ENCODE data around the gene ALK.

ALK gene

GRCh38 chr2:29495068-29495467 lies 426.3 kb downstream of the ALK start:
- 0 out of 2 replicates have a peak, but pooled peaks cover 3% of the 10 kb centered on the region for H3K27me3 ChIP-seq (ENCODE audit: low read depth, low read length)
- no peaks in the 10 kb centered on the region for H3K79me2 ChIP-seq (ENCODE audit: low read length)
- no peak overlapping the region for H2AFZ ChIP-seq (ENCODE audit: low read depth, low read length)
- H3K27ac ChIP-seq (ENCODE audit: low read length) = no peak overlapping the region
- TF ChIP-seq EZH2phosphoT487 (IDR thresholded peaks at IDR 0.05; ENCODE audit: low read depth) = no peak
- no peak for TF ChIP-seq CTCF (IDR thresholded peaks at IDR 0.05; ENCODE audit: low read depth, low read length)
- H3K36me3 ChIP-seq (replicated peaks; ENCODE audit: low read depth, low read length) = no peaks in the 10 kb centered on the region
- H3K4me3 ChIP-seq (ENCODE audit: low read length) = no peak overlapping the region
- no peak overlapping the region for H3K4me2 ChIP-seq (ENCODE audit: low read length)
- H3K9me3 ChIP-seq (ENCODE audit: insufficient read depth, low read length) = no peaks in the 10 kb centered on the region
- H4K20me1 ChIP-seq (ENCODE audit: insufficient read depth, low read length) = no peaks in the 10 kb centered on the region
- H3K4me1 ChIP-seq (ENCODE audit: low read length) = no peaks in the 10 kb centered on the region
- H3K9ac ChIP-seq (ENCODE audit: low read length) = no peak overlapping the region

GRCh38 chr2:29492701-29493100 lies 428.7 kb downstream of the ALK start:
- H3K4me2 ChIP-seq (ENCODE audit: low read length) = no peak overlapping the region
- H3K27ac ChIP-seq (ENCODE audit: low read length) = no peak overlapping the region
- H3K4me1 ChIP-seq (ENCODE audit: low read length) = no peaks in the 10 kb centered on the region
- H3K9me3 ChIP-seq (ENCODE audit: insufficient read depth, low read length) = no peaks in the 10 kb centered on the region
- no peaks in the 10 kb centered on the region for H3K36me3 ChIP-seq (replicated peaks; ENCODE audit: low read depth, low read length)
- no peaks in the 10 kb centered on the region for H3K79me2 ChIP-seq (ENCODE audit: low read length)
- no peaks in the 10 kb centered on the region for H4K20me1 ChIP-seq (ENCODE audit: insufficient read depth, low read length)
- TF ChIP-seq CTCF (IDR thresholded peaks at IDR 0.05; ENCODE audit: low read depth, low read length) (no peak), EZH2phosphoT487 (IDR thresholded peaks at IDR 0.05; ENCODE audit: low read depth) (no peak)
- no peak overlapping the region for H3K9ac ChIP-seq (ENCODE audit: low read length)
- no peak overlapping the region for H2AFZ ChIP-seq (ENCODE audit: low read depth, low read length)
- H3K4me3 ChIP-seq (ENCODE audit: low read length) = no peak overlapping the region
- H3K27me3 ChIP-seq (ENCODE audit: low read depth, low read length) = 0 out of 2 replicates have a peak, but pooled peaks cover 3% of the 10 kb centered on the region

- Histone ChIP-seq H3K27me3 (ENCODE audit: low read depth, low read length) (peaks cover 20% of the 10 kb centered on the region), H3K4me3 (ENCODE audit: low read length) (no peak overlapping the region), H3K9ac (ENCODE audit: low read length) (no peak overlapping the region), H4K20me1 (ENCODE audit: insufficient read depth, low read length) (no peaks in the 10 kb centered on the region), H3K4me1 (ENCODE audit: low read length) (no peaks in the 10 kb centered on the region), H3K79me2 (ENCODE audit: low read length) (no peaks in the 10 kb centered on the region), H3K4me2 (ENCODE audit: low read length) (no peak overlapping the region), H3K9me3 (ENCODE audit: insufficient read depth, low read length) (no peaks in the 10 kb centered on the region), H2AFZ (ENCODE audit: low read depth, low read length) (no peak overlapping the region), H3K36me3 (replicated peaks; ENCODE audit: low read depth, low read length) (no peaks in the 10 kb centered on the region), H3K27ac (ENCODE audit: low read length) (no peak overlapping the region)
- no peak for TF ChIP-seq EZH2phosphoT487 (IDR thresholded peaks at IDR 0.05; ENCODE audit: low read depth)
- no peak for TF ChIP-seq CTCF (IDR thresholded peaks at IDR 0.05; ENCODE audit: low read depth, low read length)
Observed at GRCh38 chr2:29490045-29490444, 431.3 kb downstream of the ALK start.

- H3K27ac ChIP-seq (ENCODE audit: low read length) = no peak overlapping the region
- H4K20me1 ChIP-seq (ENCODE audit: insufficient read depth, low read length) = no peaks in the 10 kb centered on the region
- no peak overlapping the region for H3K4me2 ChIP-seq (ENCODE audit: low read length)
- no peaks in the 10 kb centered on the region for H3K4me1 ChIP-seq (ENCODE audit: low read length)
- no peak overlapping the region for H2AFZ ChIP-seq (ENCODE audit: low read depth, low read length)
- TF ChIP-seq EZH2phosphoT487 (IDR thresholded peaks at IDR 0.05; ENCODE audit: low read depth) (no peak), CTCF (IDR thresholded peaks at IDR 0.05; ENCODE audit: low read depth, low read length) (no peak)
- no peak overlapping the region for H3K9ac ChIP-seq (ENCODE audit: low read length)
- H3K79me2 ChIP-seq (ENCODE audit: low read length) = no peaks in the 10 kb centered on the region
- H3K4me3 ChIP-seq (ENCODE audit: low read length) = no peak overlapping the region
- no peaks in the 10 kb centered on the region for H3K36me3 ChIP-seq (replicated peaks; ENCODE audit: low read depth, low read length)
- H3K9me3 ChIP-seq (ENCODE audit: insufficient read depth, low read length) = no peaks in the 10 kb centered on the region
- peaks cover 20% of the 10 kb centered on the region for H3K27me3 ChIP-seq (ENCODE audit: low read depth, low read length)
Observed at GRCh38 chr2:29489568-29489967, 431.8 kb downstream of the ALK start.
